ENCODE results near the gene BMP10. TPM values are rescaled to one million over a fixed set of nuclear protein-coding genes. Genes with fewer than 3 reads are reported as not detected.
A peak's percentile ranks its signal among the peaks of the same experiment; 100 is the strongest.

BMP10 gene
- total RNA-seq, 1 donor from 2014 or later = not detected

DNA sequence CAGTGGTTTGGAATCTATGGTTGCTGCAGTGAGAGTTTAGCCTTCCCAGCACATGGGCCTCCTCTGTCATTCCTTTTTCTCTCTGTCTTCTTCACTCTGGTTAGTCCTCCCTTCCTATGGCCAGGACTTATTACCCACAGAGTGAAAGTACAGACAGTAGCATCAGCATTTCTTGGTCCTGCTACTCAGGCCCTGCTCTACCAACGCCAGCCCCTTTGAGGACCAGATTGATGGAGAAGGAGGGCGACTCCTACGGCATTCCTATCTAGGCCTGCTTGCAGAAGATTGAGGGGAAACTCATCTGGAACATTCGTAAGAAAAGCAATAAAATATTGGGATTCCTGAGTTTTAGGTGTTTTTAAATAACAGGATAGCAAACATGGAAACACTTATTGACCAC, 43.5 kb downstream of the BMP10 start:
- no peak for DNase-seq (ENCODE audit: low read depth)
- H3K4me3 ChIP-seq (ENCODE audit: low read depth, low read length) = no peak overlapping the region
- TF ChIP-seq, protein P1, sequence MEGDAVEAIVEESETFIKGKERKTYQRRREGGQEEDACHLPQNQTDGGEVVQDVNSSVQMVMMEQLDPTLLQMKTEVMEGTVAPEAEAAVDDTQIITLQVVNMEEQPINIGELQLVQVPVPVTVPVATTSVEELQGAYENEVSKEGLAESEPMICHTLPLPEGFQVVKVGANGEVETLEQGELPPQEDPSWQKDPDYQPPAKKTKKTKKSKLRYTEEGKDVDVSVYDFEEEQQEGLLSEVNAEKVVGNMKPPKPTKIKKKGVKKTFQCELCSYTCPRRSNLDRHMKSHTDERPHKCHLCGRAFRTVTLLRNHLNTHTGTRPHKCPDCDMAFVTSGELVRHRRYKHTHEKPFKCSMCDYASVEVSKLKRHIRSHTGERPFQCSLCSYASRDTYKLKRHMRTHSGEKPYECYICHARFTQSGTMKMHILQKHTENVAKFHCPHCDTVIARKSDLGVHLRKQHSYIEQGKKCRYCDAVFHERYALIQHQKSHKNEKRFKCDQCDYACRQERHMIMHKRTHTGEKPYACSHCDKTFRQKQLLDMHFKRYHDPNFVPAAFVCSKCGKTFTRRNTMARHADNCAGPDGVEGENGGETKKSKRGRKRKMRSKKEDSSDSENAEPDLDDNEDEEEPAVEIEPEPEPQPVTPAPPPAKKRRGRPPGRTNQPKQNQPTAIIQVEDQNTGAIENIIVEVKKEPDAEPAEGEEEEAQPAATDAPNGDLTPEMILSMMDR (conservative IDR thresholded peaks at IDR 0.05; ENCODE audit: low read depth, low read length) = no peak

DNA sequence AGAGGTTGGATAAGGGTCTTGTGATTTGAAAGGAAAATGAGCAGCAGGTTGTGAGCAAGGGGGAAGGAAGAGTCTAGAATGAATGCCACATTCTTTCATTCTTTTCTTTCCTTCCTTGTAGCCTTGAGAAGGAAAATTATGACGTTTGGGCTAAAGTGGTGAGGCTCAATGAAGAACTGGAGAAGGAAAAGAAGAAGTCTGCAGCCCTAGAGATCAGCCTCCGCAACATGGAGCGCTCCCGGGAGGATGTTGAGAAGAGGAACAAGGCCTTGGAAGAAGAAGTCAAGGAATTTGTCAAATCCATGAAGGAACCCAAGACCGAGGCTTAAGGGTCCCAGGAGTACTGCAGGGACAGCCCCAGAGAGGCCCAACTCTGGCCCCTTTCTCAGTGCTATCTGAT, 45.3 kb downstream of the BMP10 start:
- TF ChIP-seq, protein P1 (conservative IDR thresholded peaks at IDR 0.05; ENCODE audit: low read depth, low read length) = no peak
- no peak overlapping the region for H3K4me3 ChIP-seq (ENCODE audit: low read depth, low read length)
- no peak for DNase-seq (ENCODE audit: low read depth)

DNA sequence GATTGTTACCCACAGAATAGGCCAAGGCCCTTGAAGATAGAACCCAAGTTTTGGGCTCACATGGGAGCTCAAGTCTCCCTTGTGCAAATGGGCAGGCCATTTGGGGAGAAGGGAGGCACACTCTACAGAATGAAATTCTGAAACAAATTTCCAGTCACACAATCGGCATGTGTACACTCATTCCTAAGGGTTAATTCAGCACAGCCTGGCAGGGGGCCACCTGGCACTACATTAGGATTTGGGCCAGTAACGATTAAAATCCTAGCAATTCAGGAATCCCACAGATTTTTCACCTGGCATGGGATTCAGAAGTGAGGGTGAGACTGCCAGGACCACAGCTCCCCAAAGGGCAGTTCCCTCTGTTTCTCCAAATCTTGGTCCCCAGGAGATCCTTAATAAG, 46.4 kb downstream of the BMP10 start:
- H3K4me3 ChIP-seq (ENCODE audit: low read depth, low read length) = no peak overlapping the region
- TF ChIP-seq, protein P1 (conservative IDR thresholded peaks at IDR 0.05; ENCODE audit: low read depth, low read length) = no peak
- peak; percentile 26 for DNase-seq (ENCODE audit: low read depth)

DNA sequence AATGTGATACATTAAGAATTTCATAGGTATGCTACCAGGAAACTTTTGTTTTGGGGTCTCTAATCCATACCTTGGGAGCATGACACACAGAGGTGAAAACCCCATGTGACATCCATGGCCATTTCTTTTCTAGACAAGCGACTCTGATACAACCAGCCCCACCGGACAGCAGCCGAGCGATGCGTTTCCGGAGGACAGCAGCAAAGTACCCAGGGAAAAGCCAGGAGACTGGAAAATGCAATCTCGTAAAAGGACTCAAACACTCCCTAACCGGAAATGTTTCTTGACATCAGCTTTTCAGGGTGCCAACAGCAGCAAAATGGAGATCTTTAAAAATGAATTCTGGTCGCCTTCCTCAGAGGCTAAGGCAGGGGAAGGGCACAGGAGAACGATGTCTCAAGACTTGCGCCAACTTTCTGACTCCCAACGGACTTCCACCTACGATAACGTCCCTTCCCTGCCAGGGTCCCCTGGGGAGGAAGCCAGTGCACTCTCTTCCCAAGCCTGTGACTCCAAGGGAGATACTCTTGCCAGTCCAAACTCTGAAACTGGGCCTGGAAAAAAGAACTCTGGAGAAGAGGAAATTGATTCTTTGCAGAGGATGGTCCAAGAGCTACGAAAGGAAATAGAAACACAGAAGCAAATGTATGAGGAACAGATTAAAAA, 48.9 kb downstream of the BMP10 start:
- no peak for DNase-seq (ENCODE audit: low read depth)
- TF ChIP-seq, protein P1 (conservative IDR thresholded peaks at IDR 0.05; ENCODE audit: low read depth, low read length) = no peak
- H3K4me3 ChIP-seq (ENCODE audit: low read depth, low read length) = no peak overlapping the region

DNA sequence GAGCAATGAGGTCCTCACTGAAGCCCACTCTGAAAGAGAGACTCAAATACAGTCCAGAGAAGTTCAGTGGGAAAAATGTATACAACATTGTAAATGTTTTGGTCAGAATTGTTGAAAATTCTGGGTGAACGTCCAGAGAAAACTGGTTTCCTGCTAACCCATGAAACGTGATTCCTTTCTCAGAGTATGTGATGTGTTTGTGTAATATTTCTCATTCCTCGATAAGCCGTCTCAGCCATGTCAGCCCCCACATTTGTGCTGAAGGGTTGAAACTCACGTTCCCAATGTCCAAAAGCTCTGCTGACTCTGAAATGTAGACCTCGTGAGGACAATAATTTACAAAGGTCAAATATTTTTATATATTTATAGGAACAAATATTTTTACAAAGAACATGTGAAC, 51.6 kb downstream of the BMP10 start:
- no peak overlapping the region for H3K4me3 ChIP-seq (ENCODE audit: low read depth, low read length)
- no peak for DNase-seq (ENCODE audit: low read depth)
- TF ChIP-seq, protein P1 (conservative IDR thresholded peaks at IDR 0.05; ENCODE audit: low read depth, low read length) = no peak

DNA sequence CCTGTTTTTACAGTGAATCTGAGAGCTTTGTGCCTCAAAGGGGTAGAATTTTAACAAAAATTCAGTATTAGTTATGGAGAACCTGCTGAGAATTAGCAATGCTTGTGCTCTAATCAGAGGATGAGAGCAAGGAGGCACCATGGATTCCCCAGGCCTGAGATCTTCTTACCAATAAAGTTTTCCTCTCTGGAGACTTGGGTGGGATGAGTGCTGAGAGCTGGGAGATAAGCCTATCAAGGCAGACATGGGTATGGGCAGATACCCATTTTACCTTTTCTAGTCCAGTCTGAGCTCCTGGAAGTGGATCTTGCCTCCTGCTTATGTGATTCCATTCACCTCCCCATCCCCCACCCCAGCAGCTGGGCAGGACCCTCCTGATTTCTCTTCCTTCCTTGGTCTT, 53.9 kb downstream of the BMP10 start:
- TF ChIP-seq, protein P1 (conservative IDR thresholded peaks at IDR 0.05; ENCODE audit: low read depth, low read length) = no peak
- no peak overlapping the region for H3K4me3 ChIP-seq (ENCODE audit: low read depth, low read length)
- DNase-seq (ENCODE audit: low read depth) = no peak

Other genes starting within 250 kb of the BMP10 start
- 0.14 TPM in 1 of 2 replicates, not detected in the other for gene PROKR1, start 227.8 kb downstream of the BMP10 start, total RNA-seq
- not detected in 2 replicates for gene ARHGAP25, start 136.6 kb downstream of the BMP10 start, total RNA-seq
- gene GKN2, start 81.5 kb upstream of the BMP10 start, total RNA-seq = not detected in 2 replicates
- not detected in 2 replicates for gene GKN1, start 103.2 kb upstream of the BMP10 start, total RNA-seq
- 7.8 and 14.5 TPM in 2 replicates for gene ANTXR1, start 141.8 kb upstream of the BMP10 start, total RNA-seq

All from epithelial cell of proximal tubule (primary cell).